HepG2 (cell line): ENCODE measurements around the gene FCN3. TPM values are rescaled to one million over a fixed set of nuclear protein-coding genes. Genes with fewer than 3 reads are reported as not detected.

Experiments
- AGO1 ChIP-seq: fragments of 200-400 bp; formaldehyde crosslinking; IDR thresholded peaks from 2 replicates; pipeline ENCODE4 v1.6.1; 2017; ENCODE audit warnings: mild to moderate bottlenecking, low read depth, low read length, moderate library complexity; ENCODE audit not compliant: poor library complexity, severe bottlenecking
- CAMTA2 ChIP-seq: sonication (generic); formaldehyde crosslinking; IDR thresholded peaks from 2 replicates; pipeline ENCODE4 v1.4.0; 2020; ENCODE audit warnings: mild to moderate bottlenecking, missing genetic modification reagents, borderline replicate concordance
- GABPB1 ChIP-seq: IDR thresholded peaks from 2 replicates; pipeline ENCODE4 v1.6.1; 2016; ENCODE audit warnings: mild to moderate bottlenecking, missing genetic modification reagents, moderate library complexity, missing compliant biosample characterization
- HNF4G ChIP-seq, 2 experiments: sonication (generic) in 1 of 2; formaldehyde crosslinking in 1 of 2; IDR thresholded peaks; 2 replicates each; pipeline versions ENCODE4 v1.4.0 to v1.6.1; 2011 to 2020; ENCODE audit warnings: borderline replicate concordance in 2 of 2, low read depth in 2 of 2, mild to moderate bottlenecking in 2 of 2, low read length in 1 of 2, missing genetic modification reagents in 1 of 2, moderate library complexity in 1 of 2
- MAX ChIP-seq: IDR thresholded peaks from 2 replicates; pipeline ENCODE4 v1.6.1; 2012; ENCODE audit warnings: inconsistent platforms
- MAZ ChIP-seq, 2 experiments: sonication (generic) in 1 of 2; formaldehyde crosslinking in 1 of 2; IDR thresholded peaks; 2 replicates each; pipeline versions ENCODE4 v1.5.0 to v1.6.1; 2012 to 2020; ENCODE audit warnings: low read depth in 2 of 2, mild to moderate bottlenecking in 2 of 2, borderline replicate concordance in 1 of 2, improper control_type of control experiment in 1 of 2, low read length in 1 of 2, missing genetic modification reagents in 1 of 2, moderate library complexity in 1 of 2
- MTA1 ChIP-seq: sonication (generic); formaldehyde crosslinking; IDR thresholded peaks from 2 replicates; pipeline ENCODE4 v1.4.0; 2020; ENCODE audit warnings: missing genetic modification reagents, mild to moderate bottlenecking, borderline replicate concordance
- NR2F6 ChIP-seq, 2 experiments: IDR thresholded peaks; 2 replicates each; pipeline ENCODE4 v1.6.1; 2016; ENCODE audit warnings: antibody characterized with exemption in 1 of 2, mild to moderate bottlenecking in 1 of 2
- PITX1 ChIP-seq: sonication (generic); formaldehyde crosslinking; IDR thresholded peaks from 2 replicates; pipeline ENCODE4 v1.5.1; 2020; ENCODE audit warnings: mild to moderate bottlenecking, missing genetic modification reagents
- RBM39 ChIP-seq: fragments of 200-400 bp; formaldehyde crosslinking; IDR thresholded peaks from one replicate; pipeline ENCODE4 v1.6.1; 2018; ENCODE audit warnings: antibody characterized with exemption, mild to moderate bottlenecking, low read depth, low read length; ENCODE audit not compliant: poor library complexity, severe bottlenecking
- SAP130 ChIP-seq: IDR thresholded peaks from 2 replicates; pipeline ENCODE4 v1.6.1; 2016; ENCODE audit warnings: low read depth
- SP1 ChIP-seq, 2 experiments: fragments of 450-650 bp in 1 of 2; sonication (generic) in 1 of 2; formaldehyde crosslinking in 1 of 2; IDR thresholded peaks; 2 replicates each; pipeline versions ENCODE4 v1.4.0 to v1.6.1; 2016 to 2020; ENCODE audit warnings: missing genetic modification reagents in 1 of 2
- TBX2 ChIP-seq: sonication (generic); formaldehyde crosslinking; IDR thresholded peaks from 2 replicates; pipeline ENCODE4 v1.5.0; 2020; ENCODE audit warnings: missing genetic modification reagents, mild to moderate bottlenecking, borderline replicate concordance
- ZFY ChIP-seq: sonication (generic); formaldehyde crosslinking; IDR thresholded peaks from 2 replicates; pipeline ENCODE4 v1.4.0; 2020; ENCODE audit warnings: missing genetic modification reagents
- ZNF264 ChIP-seq: sonication (generic); formaldehyde crosslinking; IDR thresholded peaks from 2 replicates; pipeline ENCODE4 v1.4.0; 2020; ENCODE audit warnings: missing genetic modification reagents
- ZNF549 ChIP-seq: sonication (generic); formaldehyde crosslinking; IDR thresholded peaks from 2 replicates; pipeline ENCODE4 v1.5.0; 2020; ENCODE audit warnings: missing genetic modification reagents
- ZSCAN29 ChIP-seq: sonication (generic); formaldehyde crosslinking; conservative IDR thresholded peaks from 2 replicates; pipeline ENCODE4 v1.4.0; 2020; ENCODE audit warnings: mild to moderate bottlenecking, missing genetic modification reagents
- polyA plus RNA-seq, 8 experiments: library from polyadenylated mRNA; depleted of rRNA in 3 of 8; stranded (reverse) in 7 of 8; unstranded in 1 of 8; fragments of >200 nt; fragmentation: Illumina TruSeq in 4 of 8; extraction: Trizol in 4 of 8; gene quantifications; 2 replicates each; pipeline versions ENCODE4 v1.2.1 to v1.2.3, GENCODE V29; 2011 to 2016; ENCODE audit warnings: low read depth in 4 of 8, missing spikeins in 1 of 8, mixed read lengths in 1 of 8; ENCODE audit not compliant: insufficient read depth in 1 of 8
- total RNA-seq, 5 experiments: library from RNA; depleted of rRNA; stranded (reverse); fragments of >200 nt; fragmentation: Illumina TruSeq; extraction: Trizol; gene quantifications; 2 replicates each; pipeline ENCODE4 v1.2.3, GENCODE V29; 2016; ENCODE audit warnings: low read depth in 1 of 5
- TF ChIP-seq, protein P1 (sequence below): sonication (generic); formaldehyde crosslinking; IDR thresholded peaks from 2 replicates; pipeline ENCODE4 v1.4.0; 2020; ENCODE audit warnings: missing genetic modification reagents
- TF ChIP-seq, protein P2 (sequence below): sonication (generic); formaldehyde crosslinking; IDR thresholded peaks from 2 replicates; pipeline ENCODE4 v1.5.1; 2020; ENCODE audit warnings: mild to moderate bottlenecking, moderate library complexity, missing genetic modification reagents
- TF ChIP-seq, protein P3 (sequence below): sonication (generic); formaldehyde crosslinking; IDR thresholded peaks from 2 replicates; pipeline ENCODE4 v1.4.0; 2020; ENCODE audit warnings: mild to moderate bottlenecking, missing genetic modification reagents

Gene FCN3
- total and polyA plus RNA-seq, 2 of the 13 experiments (the other 11 are each of a cell fraction or from before 2014, with no cell fraction given), result not detected

GRCh38 chr1:27348861-27349783 is 25.5 kb downstream of the FCN3 start (continued):
- TF ChIP-seq, protein P1, sequence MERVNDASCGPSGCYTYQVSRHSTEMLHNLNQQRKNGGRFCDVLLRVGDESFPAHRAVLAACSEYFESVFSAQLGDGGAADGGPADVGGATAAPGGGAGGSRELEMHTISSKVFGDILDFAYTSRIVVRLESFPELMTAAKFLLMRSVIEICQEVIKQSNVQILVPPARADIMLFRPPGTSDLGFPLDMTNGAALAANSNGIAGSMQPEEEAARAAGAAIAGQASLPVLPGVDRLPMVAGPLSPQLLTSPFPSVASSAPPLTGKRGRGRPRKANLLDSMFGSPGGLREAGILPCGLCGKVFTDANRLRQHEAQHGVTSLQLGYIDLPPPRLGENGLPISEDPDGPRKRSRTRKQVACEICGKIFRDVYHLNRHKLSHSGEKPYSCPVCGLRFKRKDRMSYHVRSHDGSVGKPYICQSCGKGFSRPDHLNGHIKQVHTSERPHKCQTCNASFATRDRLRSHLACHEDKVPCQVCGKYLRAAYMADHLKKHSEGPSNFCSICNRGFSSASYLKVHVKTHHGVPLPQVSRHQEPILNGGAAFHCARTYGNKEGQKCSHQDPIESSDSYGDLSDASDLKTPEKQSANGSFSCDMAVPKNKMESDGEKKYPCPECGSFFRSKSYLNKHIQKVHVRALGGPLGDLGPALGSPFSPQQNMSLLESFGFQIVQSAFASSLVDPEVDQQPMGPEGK (CRISPR knock-in tag), result peak; percentile 89
- TF ChIP-seq ZNF549 (no peak), PITX1 (CRISPR knock-in tag) (peak; percentile 16; the same call in 1 of the 2 replicates), MAX (peak; percentile 32; the same call in 1 of the 2 replicates), NR2F6 (IDR thresholded peaks at IDR 0.05) (peak; percentile 92), NR2F6 (CRISPR knock-in tag; IDR thresholded peaks at IDR 0.05) (peak; percentile 72), SAP130 (CRISPR knock-in tag) (peak; percentile 50; the same call in 1 of the 2 replicates), ZNF264 (no peak), HNF4G (IDR thresholded peaks at IDR 0.05; ENCODE audit: borderline replicate concordance, low read depth, low read length) (0 out of 2 replicates have a peak, but pooled peaks have one; percentile 27), HNF4G (CRISPR knock-in tag; IDR thresholded peaks at IDR 0.05; ENCODE audit: borderline replicate concordance, low read depth) (no peak), CAMTA2 (CRISPR knock-in tag) (0 out of 2 replicates have a peak, but pooled peaks have one; percentile 24), SP1 (IDR thresholded peaks at IDR 0.05) (no peak), SP1 (CRISPR knock-in tag; IDR thresholded peaks at IDR 0.05) (peak; percentile 33; the same call in 1 of the 2 replicates), MTA1 (CRISPR knock-in tag) (peak; percentile 39; the same call in 1 of the 2 replicates), ZSCAN29 (CRISPR knock-in tag) (0 out of 2 replicates have a peak, but pooled peaks have one; percentile 24), MAZ (IDR thresholded peaks at IDR 0.05; ENCODE audit: borderline replicate concordance, low read depth, low read length) (peak; percentile 50; the same call in 1 of the 2 replicates), MAZ (CRISPR knock-in tag; IDR thresholded peaks at IDR 0.05; ENCODE audit: low read depth) (peak; percentile 71), AGO1 (peak; percentile 67), GABPB1 (peak; percentile 70; the same call in 1 of the 2 replicates), ZFY (CRISPR knock-in tag) (0 out of 2 replicates have a peak, but pooled peaks have one; percentile 25), TBX2 (CRISPR knock-in tag) (peak; percentile 65; the same call in 1 of the 2 replicates), RBM39 (peak; percentile 53)
- TF ChIP-seq, protein P2, sequence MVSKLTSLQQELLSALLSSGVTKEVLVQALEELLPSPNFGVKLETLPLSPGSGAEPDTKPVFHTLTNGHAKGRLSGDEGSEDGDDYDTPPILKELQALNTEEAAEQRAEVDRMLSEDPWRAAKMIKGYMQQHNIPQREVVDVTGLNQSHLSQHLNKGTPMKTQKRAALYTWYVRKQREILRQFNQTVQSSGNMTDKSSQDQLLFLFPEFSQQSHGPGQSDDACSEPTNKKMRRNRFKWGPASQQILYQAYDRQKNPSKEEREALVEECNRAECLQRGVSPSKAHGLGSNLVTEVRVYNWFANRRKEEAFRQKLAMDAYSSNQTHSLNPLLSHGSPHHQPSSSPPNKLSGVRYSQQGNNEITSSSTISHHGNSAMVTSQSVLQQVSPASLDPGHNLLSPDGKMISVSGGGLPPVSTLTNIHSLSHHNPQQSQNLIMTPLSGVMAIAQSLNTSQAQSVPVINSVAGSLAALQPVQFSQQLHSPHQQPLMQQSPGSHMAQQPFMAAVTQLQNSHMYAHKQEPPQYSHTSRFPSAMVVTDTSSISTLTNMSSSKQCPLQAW (CRISPR knock-in tag), result 0 out of 2 replicates have a peak, but pooled peaks have one; percentile 35
- TF ChIP-seq, protein P3, sequence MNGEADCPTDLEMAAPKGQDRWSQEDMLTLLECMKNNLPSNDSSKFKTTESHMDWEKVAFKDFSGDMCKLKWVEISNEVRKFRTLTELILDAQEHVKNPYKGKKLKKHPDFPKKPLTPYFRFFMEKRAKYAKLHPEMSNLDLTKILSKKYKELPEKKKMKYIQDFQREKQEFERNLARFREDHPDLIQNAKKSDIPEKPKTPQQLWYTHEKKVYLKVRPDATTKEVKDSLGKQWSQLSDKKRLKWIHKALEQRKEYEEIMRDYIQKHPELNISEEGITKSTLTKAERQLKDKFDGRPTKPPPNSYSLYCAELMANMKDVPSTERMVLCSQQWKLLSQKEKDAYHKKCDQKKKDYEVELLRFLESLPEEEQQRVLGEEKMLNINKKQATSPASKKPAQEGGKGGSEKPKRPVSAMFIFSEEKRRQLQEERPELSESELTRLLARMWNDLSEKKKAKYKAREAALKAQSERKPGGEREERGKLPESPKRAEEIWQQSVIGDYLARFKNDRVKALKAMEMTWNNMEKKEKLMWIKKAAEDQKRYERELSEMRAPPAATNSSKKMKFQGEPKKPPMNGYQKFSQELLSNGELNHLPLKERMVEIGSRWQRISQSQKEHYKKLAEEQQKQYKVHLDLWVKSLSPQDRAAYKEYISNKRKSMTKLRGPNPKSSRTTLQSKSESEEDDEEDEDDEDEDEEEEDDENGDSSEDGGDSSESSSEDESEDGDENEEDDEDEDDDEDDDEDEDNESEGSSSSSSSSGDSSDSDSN (CRISPR knock-in tag), result peak; percentile 50; the same call in 1 of the 2 replicates
